HepG2 (cell line): Measurements from ENCODE around the gene C1orf159. TPM values are rescaled to one million over a fixed set of nuclear protein-coding genes. Genes with fewer than 3 reads are reported as not detected.

Experiments
- ATM ChIP-seq: fragments of 450-650 bp; IDR thresholded peaks from 2 replicates; pipeline ENCODE4 v1.7.1; 2017; ENCODE audit warnings: mild to moderate bottlenecking, borderline replicate concordance
- CCDC6 ChIP-seq: sonication (generic); formaldehyde crosslinking; IDR thresholded peaks from 2 replicates; pipeline ENCODE4 v1.8.1; 2022; ENCODE audit warnings: mild to moderate bottlenecking, missing genetic modification reagents, moderate library complexity
- FOXC1 ChIP-seq: sonication (generic); formaldehyde crosslinking; IDR thresholded peaks from 2 replicates; pipeline ENCODE4 v1.8.0; 2022; ENCODE audit warnings: mild to moderate bottlenecking, missing genetic modification reagents, borderline replicate concordance
- MBD4 ChIP-seq: IDR thresholded peaks from 2 replicates; pipeline ENCODE4 v1.6.1; 2012; ENCODE audit warnings: low read length, inconsistent platforms, borderline replicate concordance
- MLX ChIP-seq: IDR thresholded peaks from 2 replicates; pipeline ENCODE4 v1.6.1; 2016
- NFIB ChIP-seq: sonication (generic); formaldehyde crosslinking; IDR thresholded peaks from 2 replicates; pipeline ENCODE4 v1.9.0; 2021; ENCODE audit warnings: missing genetic modification reagents, mild to moderate bottlenecking, borderline replicate concordance
- NR2F2 ChIP-seq: IDR thresholded peaks from 2 replicates; pipeline ENCODE4 v1.6.1; 2012; ENCODE audit warnings: low read depth, inconsistent platforms, borderline replicate concordance
- PHF5A ChIP-seq: IDR thresholded peaks from one replicate; pipeline ENCODE4 v1.6.1; 2018; ENCODE audit warnings: low read depth, missing genetic modification reagents; ENCODE audit not compliant: unreplicated experiment
- RNF2 ChIP-seq: fragments of 450-650 bp; conservative IDR thresholded peaks from 2 replicates; pipeline ENCODE4 v1.6.1; 2016; ENCODE audit warnings: low read depth
- SRY ChIP-seq: sonication (generic); formaldehyde crosslinking; IDR thresholded peaks from 2 replicates; pipeline ENCODE4 v1.8.0; 2022; ENCODE audit warnings: mild to moderate bottlenecking, missing genetic modification reagents
- TBX3 ChIP-seq: fragments of 450-650 bp; IDR thresholded peaks from 2 replicates; pipeline ENCODE4 v1.6.1; 2017; ENCODE audit warnings: antibody characterized with exemption, mild to moderate bottlenecking, inconsistent platforms, borderline replicate concordance
- ZBTB4 ChIP-seq: sonication (generic); formaldehyde crosslinking; IDR thresholded peaks from 2 replicates; pipeline ENCODE4 v1.4.0; 2020; ENCODE audit warnings: missing genetic modification reagents, mild to moderate bottlenecking, borderline replicate concordance
- ZMYM4 ChIP-seq: sonication (generic); formaldehyde crosslinking; IDR thresholded peaks from 2 replicates; pipeline ENCODE4 v1.8.1; 2023; ENCODE audit warnings: mild to moderate bottlenecking, missing genetic modification reagents
- ZNF296 ChIP-seq: sonication (generic); formaldehyde crosslinking; conservative IDR thresholded peaks from 2 replicates; pipeline ENCODE4 v1.5.0; 2020; ENCODE audit warnings: mild to moderate bottlenecking, missing genetic modification reagents
- ZNF432 ChIP-seq: sonication (generic); formaldehyde crosslinking; IDR thresholded peaks from 2 replicates; pipeline ENCODE4 v1.5.0; 2020; ENCODE audit warnings: missing genetic modification reagents, mild to moderate bottlenecking, borderline replicate concordance
- ZNF468 ChIP-seq: sonication (generic); formaldehyde crosslinking; IDR thresholded peaks from 2 replicates; pipeline ENCODE4 v1.8.0; 2022; ENCODE audit warnings: mild to moderate bottlenecking, moderate library complexity, missing genetic modification reagents
- ZNF557 ChIP-seq: sonication (generic); formaldehyde crosslinking; IDR thresholded peaks from 2 replicates; pipeline ENCODE4 v1.4.0; 2020; ENCODE audit warnings: missing genetic modification reagents
- polyA plus RNA-seq, 8 experiments: library from polyadenylated mRNA; depleted of rRNA in 3 of 8; stranded (reverse) in 7 of 8; unstranded in 1 of 8; fragments of >200 nt; fragmentation: Illumina TruSeq in 4 of 8; extraction: Trizol in 4 of 8; gene quantifications; 2 replicates each; pipeline versions ENCODE4 v1.2.1 to v1.2.3, GENCODE V29; 2011 to 2016; ENCODE audit warnings: low read depth in 4 of 8, missing spikeins in 1 of 8, mixed read lengths in 1 of 8; ENCODE audit not compliant: insufficient read depth in 1 of 8
- total RNA-seq, 5 experiments: library from RNA; depleted of rRNA; stranded (reverse); fragments of >200 nt; fragmentation: Illumina TruSeq; extraction: Trizol; gene quantifications; 2 replicates each; pipeline ENCODE4 v1.2.3, GENCODE V29; 2016; ENCODE audit warnings: low read depth in 1 of 5
- TF ChIP-seq, protein P1 (sequence below): sonication (generic); formaldehyde crosslinking; IDR thresholded peaks from 2 replicates; pipeline ENCODE4 v1.5.0; 2020; ENCODE audit warnings: mild to moderate bottlenecking, missing genetic modification reagents
- TF ChIP-seq, protein P2 (sequence below): sonication (generic); formaldehyde crosslinking; IDR thresholded peaks from 2 replicates; pipeline ENCODE4 v1.9.0; 2022; ENCODE audit warnings: missing genetic modification reagents, mild to moderate bottlenecking, borderline replicate concordance

C1orf159 gene
- total and polyA plus RNA-seq, 2 of the 13 experiments (the other 11 are each of a cell fraction or from before 2014, with no cell fraction given): 3.8 to 6.7 TPM

DNA sequence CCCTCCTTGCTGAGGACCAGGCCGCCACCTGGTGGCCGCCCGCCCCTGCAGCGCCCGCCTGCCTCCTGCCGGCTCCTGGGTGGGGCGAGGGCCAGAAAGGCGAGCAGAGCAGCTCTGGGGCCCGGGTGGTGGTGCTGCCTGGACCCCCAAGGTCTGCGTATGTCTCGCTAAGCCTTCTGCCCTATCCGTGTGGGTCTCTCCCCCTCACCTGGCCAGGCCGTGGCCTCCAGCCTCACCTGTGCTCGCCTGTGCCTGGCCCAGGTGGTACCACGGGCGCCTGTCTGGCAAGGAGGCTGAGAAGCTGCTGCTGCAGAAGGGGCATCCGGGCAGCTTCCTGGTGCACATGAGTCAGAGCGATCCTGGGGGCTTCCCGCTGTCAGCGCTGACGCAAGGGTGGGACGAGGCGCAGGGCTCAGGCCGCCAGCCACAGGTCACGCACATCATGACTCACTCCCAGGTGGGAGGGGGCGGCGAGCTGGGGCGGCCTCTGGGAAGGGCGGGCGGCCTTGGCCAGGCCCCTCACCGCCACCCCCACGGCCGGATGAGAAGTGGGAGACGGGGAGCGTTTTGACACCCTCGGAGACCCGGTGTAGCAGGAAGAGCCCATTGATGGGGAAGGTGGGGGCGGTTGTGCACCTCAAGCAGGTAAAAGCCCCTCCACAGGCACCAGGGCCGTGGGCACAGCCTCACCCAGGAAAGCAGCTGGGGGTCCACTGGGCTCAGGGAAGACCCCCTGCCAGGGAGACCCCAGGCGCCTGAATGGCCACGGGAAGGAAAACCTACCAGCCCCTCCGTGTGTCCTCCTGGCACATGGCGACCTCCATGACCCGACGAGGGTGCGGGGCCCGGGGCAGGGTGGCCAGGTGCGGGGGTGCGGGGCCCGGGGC, 51.7 kb downstream of the C1orf159 start (continued):
- no peak for TF ChIP-seq MBD4
- TF ChIP-seq ZBTB4 (CRISPR knock-in tag): no peak
- TF ChIP-seq ZMYM4 (CRISPR knock-in tag): no peak
- 0 out of 2 replicates have a peak, but pooled peaks have one; percentile 15 for TF ChIP-seq TBX3
- TF ChIP-seq NFIB: no peak
- TF ChIP-seq NR2F2: peak; percentile 49; the same call in 1 of the 2 replicates
- no peak for TF ChIP-seq SRY (CRISPR knock-in tag)
- TF ChIP-seq, protein P1, sequence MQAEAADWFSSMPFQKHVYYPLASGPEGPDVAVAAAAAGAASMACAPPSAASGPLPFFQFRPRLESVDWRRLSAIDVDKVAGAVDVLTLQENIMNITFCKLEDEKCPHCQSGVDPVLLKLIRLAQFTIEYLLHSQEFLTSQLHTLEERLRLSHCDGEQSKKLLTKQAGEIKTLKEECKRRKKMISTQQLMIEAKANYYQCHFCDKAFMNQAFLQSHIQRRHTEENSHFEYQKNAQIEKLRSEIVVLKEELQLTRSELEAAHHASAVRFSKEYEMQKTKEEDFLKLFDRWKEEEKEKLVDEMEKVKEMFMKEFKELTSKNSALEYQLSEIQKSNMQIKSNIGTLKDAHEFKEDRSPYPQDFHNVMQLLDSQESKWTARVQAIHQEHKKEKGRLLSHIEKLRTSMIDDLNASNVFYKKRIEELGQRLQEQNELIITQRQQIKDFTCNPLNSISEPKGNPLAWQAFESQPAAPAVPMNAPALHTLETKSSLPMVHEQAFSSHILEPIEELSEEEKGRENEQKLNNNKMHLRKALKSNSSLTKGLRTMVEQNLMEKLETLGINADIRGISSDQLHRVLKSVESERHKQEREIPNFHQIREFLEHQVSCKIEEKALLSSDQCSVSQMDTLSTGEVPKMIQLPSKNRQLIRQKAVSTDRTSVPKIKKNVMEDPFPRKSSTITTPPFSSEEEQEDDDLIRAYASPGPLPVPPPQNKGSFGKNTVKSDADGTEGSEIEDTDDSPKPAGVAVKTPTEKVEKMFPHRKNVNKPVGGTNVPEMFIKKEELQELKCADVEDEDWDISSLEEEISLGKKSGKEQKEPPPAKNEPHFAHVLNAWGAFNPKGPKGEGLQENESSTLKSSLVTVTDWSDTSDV (CRISPR knock-in tag): no peak
- TF ChIP-seq ZNF468 (CRISPR knock-in tag): no peak
- TF ChIP-seq ZNF432 (CRISPR knock-in tag): no peak
- TF ChIP-seq CCDC6 (CRISPR knock-in tag): no peak
- TF ChIP-seq PHF5A (CRISPR knock-in tag): no peak
- TF ChIP-seq, protein P2, sequence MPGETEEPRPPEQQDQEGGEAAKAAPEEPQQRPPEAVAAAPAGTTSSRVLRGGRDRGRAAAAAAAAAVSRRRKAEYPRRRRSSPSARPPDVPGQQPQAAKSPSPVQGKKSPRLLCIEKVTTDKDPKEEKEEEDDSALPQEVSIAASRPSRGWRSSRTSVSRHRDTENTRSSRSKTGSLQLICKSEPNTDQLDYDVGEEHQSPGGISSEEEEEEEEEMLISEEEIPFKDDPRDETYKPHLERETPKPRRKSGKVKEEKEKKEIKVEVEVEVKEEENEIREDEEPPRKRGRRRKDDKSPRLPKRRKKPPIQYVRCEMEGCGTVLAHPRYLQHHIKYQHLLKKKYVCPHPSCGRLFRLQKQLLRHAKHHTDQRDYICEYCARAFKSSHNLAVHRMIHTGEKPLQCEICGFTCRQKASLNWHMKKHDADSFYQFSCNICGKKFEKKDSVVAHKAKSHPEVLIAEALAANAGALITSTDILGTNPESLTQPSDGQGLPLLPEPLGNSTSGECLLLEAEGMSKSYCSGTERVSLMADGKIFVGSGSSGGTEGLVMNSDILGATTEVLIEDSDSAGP (CRISPR knock-in tag): peak; percentile 93
- TF ChIP-seq ZNF296 (CRISPR knock-in tag): no peak
- 0 out of 2 replicates have a peak, but pooled peaks have one; percentile 53 for TF ChIP-seq RNF2
- peak; percentile 80; the same call in 1 of the 2 replicates for TF ChIP-seq FOXC1
- TF ChIP-seq ZNF557 (CRISPR knock-in tag): no peak
- no peak; the same call in 1 of the 2 replicates for TF ChIP-seq MLX (CRISPR knock-in tag)
- no peak for TF ChIP-seq ATM
